CD14-positive monocyte (primary cell): Measurements from ENCODE around the gene VSIR. TPM values are rescaled to one million over a fixed set of nuclear protein-coding genes. Genes with fewer than 3 reads are reported as not detected.

ENCODE experiments used
- DNase-seq, 3 donors: peaks; one replicate each; pipeline ENCODE4 v3.0.0-alpha.2; 2011 to 2022
- H2AFZ ChIP-seq: 2 replicates; pipeline ENCODE4 v1.6.0; 2012; ENCODE audit warnings: mild to moderate bottlenecking, low read depth, low read length, inconsistent platforms; ENCODE audit not compliant: insufficient read depth, poor library complexity, severe bottlenecking
- H3K27ac ChIP-seq, 2 donors: 1 replicate in 1 of 2; 2 replicates in 1 of 2; pipeline ENCODE4 v1.5.1; 2012 to 2013; ENCODE audit warnings: low read length in 2 of 2, control low read depth in 1 of 2, inconsistent platforms in 1 of 2, low read depth in 1 of 2, mild to moderate bottlenecking in 1 of 2
- H3K27me3 ChIP-seq, 2 donors: one replicate each; pipeline versions ENCODE4 v1.6.0 to v1.6.1; 2011 to 2013; ENCODE audit warnings: low read length in 2 of 2; ENCODE audit not compliant: control insufficient read depth in 2 of 2, insufficient read depth in 2 of 2
- H3K36me3 ChIP-seq, 2 donors: replicated peaks in 1 of 2; 1 replicate in 1 of 2; 2 replicates in 1 of 2; pipeline versions ENCODE4 v1.5.1 to v1.6.1; 2012 to 2013; ENCODE audit warnings: low read length in 2 of 2, control low read depth in 1 of 2, inconsistent platforms in 1 of 2, mild to moderate bottlenecking in 1 of 2; ENCODE audit not compliant: insufficient read depth in 2 of 2, control insufficient read depth in 1 of 2
- H3K4me1 ChIP-seq, 2 donors: 1 replicate in 1 of 2; 2 replicates in 1 of 2; pipeline versions ENCODE4 v1.5.1 to v1.6.1; 2012 to 2013; ENCODE audit warnings: low read length in 2 of 2, control low read depth in 1 of 2, inconsistent platforms in 1 of 2, mild to moderate bottlenecking in 1 of 2, moderate library complexity in 1 of 2; ENCODE audit not compliant: insufficient read depth in 2 of 2, control insufficient read depth in 1 of 2
- H3K4me2 ChIP-seq: replicated peaks from 2 replicates; pipeline ENCODE3; 2012; ENCODE audit warnings: low read length, moderate library complexity, mild to moderate bottlenecking; ENCODE audit not compliant: poor library complexity, severe bottlenecking; ENCODE audit errors: extremely low read depth
- H3K4me3 ChIP-seq, 3 experiments: fragments of 200-600 bp in 1 of 3; sonication (generic) in 1 of 3; replicated peaks in 1 of 3; 1 replicate in 2 of 3; 2 replicates in 1 of 3; pipeline ENCODE4 v1.5.1; 2011 to 2013; ENCODE audit warnings: low read length in 3 of 3, mild to moderate bottlenecking in 3 of 3, control low read depth in 2 of 3, low read depth in 2 of 3, inconsistent platforms in 1 of 3, moderate library complexity in 1 of 3
- H3K79me2 ChIP-seq: 2 replicates; pipeline ENCODE4 v1.6.0; 2012; ENCODE audit warnings: mild to moderate bottlenecking, control low read depth, inconsistent platforms, low read length, moderate library complexity; ENCODE audit not compliant: insufficient read depth
- H3K9ac ChIP-seq: 2 replicates; pipeline ENCODE4 v1.6.0; 2017; ENCODE audit warnings: low read length, mild to moderate bottlenecking; ENCODE audit not compliant: insufficient read depth, poor library complexity, severe bottlenecking
- H3K9me3 ChIP-seq, 2 donors: replicated peaks in 1 of 2; 1 replicate in 1 of 2; 2 replicates in 1 of 2; pipeline versions ENCODE4 v1.5.1 to v1.6.1; 2012 to 2013; ENCODE audit warnings: low read length in 2 of 2, control low read depth in 1 of 2; ENCODE audit not compliant: control insufficient read depth in 1 of 2, insufficient read depth in 1 of 2
- H4K20me1 ChIP-seq: 2 replicates; pipeline ENCODE4 v1.6.0; 2012; ENCODE audit warnings: mild to moderate bottlenecking, low read length, control low read depth, moderate library complexity; ENCODE audit not compliant: insufficient read depth
- H3K27ac Mint-ChIP-seq, 7 donors: one replicate each; pipeline ENCODE4 v1.8.0; 2020; ENCODE audit warnings: mild to moderate bottlenecking in 7 of 7, mixed read lengths in 7 of 7, moderate library complexity in 6 of 7, inconsistent platforms in 2 of 7
- H3K27me3 Mint-ChIP-seq, 3 donors: one replicate each; pipeline ENCODE4 v1.8.0; 2021 to 2022; ENCODE audit warnings: low read depth in 3 of 3, mild to moderate bottlenecking in 3 of 3, mixed read lengths in 3 of 3, moderate library complexity in 3 of 3, inconsistent platforms in 1 of 3
- H3K36me3 Mint-ChIP-seq, 2 donors: one replicate each; pipeline ENCODE4 v1.8.0; 2020; ENCODE audit warnings: mixed read lengths in 2 of 2, inconsistent platforms in 1 of 2, mild to moderate bottlenecking in 1 of 2
- H3K4me1 Mint-ChIP-seq: one replicate; pipeline ENCODE4 v1.8.0; 2020; ENCODE audit warnings: mild to moderate bottlenecking, mixed read lengths
- H3K4me3 Mint-ChIP-seq, 2 donors: one replicate each; pipeline ENCODE4 v1.8.0; 2020; ENCODE audit warnings: mild to moderate bottlenecking in 2 of 2, mixed read lengths in 2 of 2, moderate library complexity in 1 of 2
- H3K9me3 Mint-ChIP-seq, 7 donors: one replicate each; pipeline ENCODE4 v1.8.0; 2020 to 2022; ENCODE audit warnings: mixed read lengths in 7 of 7, mild to moderate bottlenecking in 6 of 7, moderate library complexity in 6 of 7, inconsistent platforms in 2 of 7
- CTCF ChIP-seq: fragments of 200-600 bp; IDR thresholded peaks from one replicate; pipeline ENCODE4 v1.8.0; 2022; ENCODE audit warnings: antibody characterized with exemption, mild to moderate bottlenecking
- WGBS: methylation state at CpG from one replicate; pipeline ENCODE4 v1.1.5; 2013; ENCODE audit warnings: missing lambda C conversion rate; ENCODE audit not compliant: insufficient coverage; 5-methylcytosine and 5-hydroxymethylcytosine counted together
- intact Hi-C, 2 donors: fragments of 100-400 bp; cut with micrococcal nuclease; formaldehyde crosslinking; loops; one replicate each; pipeline versions ENCODE4 v1.15.0 to v1.15.1; 2023
- polyA plus RNA-seq, 3 donors: library from polyadenylated mRNA; depleted of rRNA in 1 of 3; unstranded in 2 of 3; stranded (reverse) in 1 of 3; fragments of 300-500 nt in 2 of 3; fragments of >200 nt in 1 of 3; fragmentation: Illumina TruSeq in 2 of 3; gene quantifications; 1 replicate in 2 of 3; 2 replicates in 1 of 3; pipeline ENCODE4 v1.2.3, GENCODE V29; 2012 to 2021

VSIR gene
- polyA plus RNA-seq, 3 donors, result 635 to 1,133 (median 801) TPM

DNA sequence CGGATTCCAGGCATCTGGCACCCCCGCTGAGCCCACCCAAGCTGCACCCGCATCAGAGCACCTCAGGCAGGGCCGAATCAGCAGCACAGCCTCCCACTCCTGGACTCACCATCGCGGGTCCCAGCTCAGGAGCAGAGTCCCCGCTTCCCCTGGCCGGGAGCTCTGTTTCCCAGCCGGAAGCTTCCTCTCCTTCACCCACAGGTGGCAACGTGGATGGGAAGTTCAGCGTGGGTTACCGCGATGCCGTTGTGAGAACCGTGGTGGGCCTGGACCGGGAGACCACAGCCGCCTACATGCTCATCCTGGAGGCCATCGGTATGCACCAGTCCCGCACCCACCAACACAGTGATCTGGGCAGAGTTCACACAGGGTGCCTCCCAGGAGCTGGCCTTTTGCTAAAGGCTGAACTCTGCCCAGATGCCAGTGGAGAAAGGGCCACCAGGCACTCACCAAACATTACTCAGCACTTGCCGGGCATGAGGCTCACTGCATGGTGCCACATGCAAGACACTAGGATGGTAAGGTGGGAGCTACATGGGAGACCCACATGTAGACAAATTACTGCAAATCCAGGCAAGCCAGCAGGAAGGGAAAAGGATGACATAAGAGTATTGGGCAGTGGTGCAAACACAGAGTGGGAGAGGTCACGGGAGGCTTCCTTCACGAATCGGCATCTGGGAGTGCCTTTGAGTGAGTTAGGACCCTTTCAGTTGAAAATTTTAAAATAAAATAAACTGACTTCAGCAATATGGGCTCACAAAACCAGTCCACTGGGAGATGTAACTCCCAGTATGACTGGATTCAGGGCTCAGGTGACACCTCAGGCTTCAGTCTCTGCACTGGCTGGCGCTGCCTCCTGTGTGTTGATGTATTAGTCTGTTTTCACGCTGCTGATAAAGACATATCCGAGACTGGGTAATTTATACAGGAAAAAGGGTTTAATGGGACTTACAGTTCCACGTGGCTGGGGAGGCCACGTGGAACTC, 64.1 kb downstream of the VSIR start:
- H3K36me3 Mint-ChIP-seq, result peaks cover 5 to 10% of the 10 kb centered on the region in 2 donors
- peak overlapping the region in 1 of 7 donors; percentile 27 for H3K27ac Mint-ChIP-seq
- H3K27me3 ChIP-seq, result no peaks in the 10 kb centered on the region
- no peak for TF ChIP-seq CTCF
- no peak overlapping the region for H2AFZ ChIP-seq
- WGBS, result 77% methylated on average over 22 of the region's 28 CpGs
- no peak overlapping the region for H3K4me3 Mint-ChIP-seq
- H3K4me2 ChIP-seq, result peak overlapping the region; percentile 39
- no peaks in the 10 kb centered on the region for H3K9me3 Mint-ChIP-seq
- no peak overlapping the region for H3K9ac ChIP-seq
- peaks cover 0 to 3% (median 0%) of the 10 kb centered on the region in 3 donors for H3K27me3 Mint-ChIP-seq
- H3K27ac ChIP-seq, result no peak overlapping the region
- peaks cover 60 to 67% of the 10 kb centered on the region in 2 donors for H3K4me1 ChIP-seq
- no peak for DNase-seq
- no peaks in the 10 kb centered on the region for H4K20me1 ChIP-seq
- no peak overlapping the region for H3K4me3 ChIP-seq
- peaks cover 71% of the 10 kb centered on the region for H3K4me1 Mint-ChIP-seq
- H3K79me2 ChIP-seq, result peaks cover 15% of the 10 kb centered on the region
- intact Hi-C loops, result loop anchor here in 1 of 2 donors (5.0 kb wide), 1 partner anchor 317 kb away; no protein-coding TSS in a partner anchor
- no peaks in the 10 kb centered on the region for H3K9me3 ChIP-seq
- no peaks in the 10 kb centered on the region for H3K36me3 ChIP-seq

DNA sequence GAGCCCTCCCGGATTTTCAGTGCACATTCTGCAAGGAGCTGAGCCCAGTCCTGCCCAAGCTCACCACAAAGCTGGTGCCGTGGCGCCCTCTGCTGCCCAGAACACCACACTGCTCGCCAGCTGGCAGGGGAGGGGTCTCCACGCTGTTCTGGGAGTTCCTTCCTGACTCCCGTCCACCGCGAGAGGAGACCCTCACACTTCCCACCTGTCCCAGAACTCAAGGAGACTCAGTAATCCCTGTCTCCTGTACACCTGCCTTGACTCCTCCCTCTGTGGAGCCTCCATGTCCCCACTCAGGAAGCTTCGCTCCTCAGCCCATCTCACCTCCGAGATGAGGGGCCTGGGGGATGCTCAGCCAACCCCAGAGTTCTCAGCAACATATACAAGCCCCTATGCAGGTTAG, 65.0 kb downstream of the VSIR start:
- TF ChIP-seq CTCF, result peak; percentile 99
- intact Hi-C loops, result loop anchor here in 1 of 2 donors (5.0 kb wide), 1 partner anchor 316 kb away; no protein-coding TSS in a partner anchor
- H3K4me2 ChIP-seq, result peak overlapping the region; percentile 39
- no peak overlapping the region for H2AFZ ChIP-seq
- H3K36me3 Mint-ChIP-seq, result peaks cover 10 to 15% of the 10 kb centered on the region in 2 donors
- no peak overlapping the region for H3K27ac ChIP-seq
- no peaks in the 10 kb centered on the region for H4K20me1 ChIP-seq
- H3K4me1 ChIP-seq, result peaks cover 51 to 58% of the 10 kb centered on the region in 2 donors
- H3K79me2 ChIP-seq, result peaks cover 7% of the 10 kb centered on the region
- H3K27ac Mint-ChIP-seq, result peak overlapping the region in 1 of 7 donors; percentile 68
- H3K9ac ChIP-seq, result no peak overlapping the region
- peaks cover 63% of the 10 kb centered on the region for H3K4me1 Mint-ChIP-seq
- H3K9me3 ChIP-seq, result no peaks in the 10 kb centered on the region
- H3K27me3 ChIP-seq, result no peaks in the 10 kb centered on the region
- no peak overlapping the region for H3K4me3 Mint-ChIP-seq
- peaks cover 0 to 2% (median 0%) of the 10 kb centered on the region in 7 donors for H3K9me3 Mint-ChIP-seq
- no peaks in the 10 kb centered on the region for H3K36me3 ChIP-seq
- WGBS, result 0% methylated on average over 8 of the region's 10 CpGs
- H3K27me3 Mint-ChIP-seq, result peaks cover 0 to 2% (median 0%) of the 10 kb centered on the region in 3 donors
- no peak overlapping the region for H3K4me3 ChIP-seq
- peak; percentile 43 to 63 (median 61) for DNase-seq
